Heart left ventricle (tissue), 16 donors: Measurements from ENCODE around the gene PPP2R3C. TPM values are rescaled to one million over a fixed set of nuclear protein-coding genes. Genes with fewer than 3 reads are reported as not detected.
"Not testable (repeated sequence)": the region's sequence is repeated elsewhere in the genome, so short reads cannot be mapped to it uniquely, and the experiment has no call there.

Experiments used
- ATAC-seq, 4 donors: fragments of 200-7000 bp; cut with Tn5 transposase; one replicate each; pipeline ENCODE4 v1.9.1; 2020 to 2022; ENCODE audit warnings: moderate library complexity in 4 of 4, mild to moderate bottlenecking in 3 of 4, moderate number of reproducible peaks in 1 of 4
- DNase-seq, 5 donors: peaks; one replicate each; pipeline ENCODE4 v3.0.0-alpha.2; 2020
- H3K27ac ChIP-seq, 12 donors: fragments of 200-600 bp; sonication (generic) in 4 of 12; one replicate each; pipeline versions ENCODE4 v1.5.0 to v1.8.0; 2016 to 2022; ENCODE audit warnings: mild to moderate bottlenecking in 2 of 12
- H3K27me3 ChIP-seq, 9 donors: fragments of 200-600 bp; sonication (generic) in 2 of 9; one replicate each; pipeline versions ENCODE4 v1.5.1 to v1.8.0; 2016 to 2022; ENCODE audit warnings: mild to moderate bottlenecking in 3 of 9
- H3K36me3 ChIP-seq, 9 donors: fragments of 200-600 bp; sonication (generic) in 2 of 9; one replicate each; pipeline versions ENCODE4 v1.5.0 to v1.8.0; 2018 to 2022; ENCODE audit warnings: mild to moderate bottlenecking in 2 of 9
- H3K4me1 ChIP-seq, 12 donors: fragments of 200-600 bp; sonication (generic) in 4 of 12; one replicate each; pipeline versions ENCODE4 v1.5.0 to v1.8.0; 2016 to 2022; ENCODE audit warnings: mild to moderate bottlenecking in 3 of 12
- H3K4me3 ChIP-seq, 12 donors: fragments of 200-600 bp; sonication (generic) in 4 of 12; one replicate each; pipeline versions ENCODE4 v1.5.0 to v1.8.0; 2017 to 2022; ENCODE audit warnings: mild to moderate bottlenecking in 9 of 12, moderate library complexity in 4 of 12
- H3K9me3 ChIP-seq, 12 donors: fragments of 200-600 bp; sonication (generic) in 4 of 12; one replicate each; pipeline versions ENCODE4 v1.5.0 to v1.8.0; 2016 to 2022; ENCODE audit warnings: mild to moderate bottlenecking in 1 of 12
- POLR2A ChIP-seq, 2 donors: fragments of 450-650 bp; IDR thresholded peaks; one replicate each; pipeline ENCODE4 v1.6.1; 2017; ENCODE audit warnings: antibody characterized with exemption in 2 of 2, mild to moderate bottlenecking in 2 of 2, moderate library complexity in 2 of 2
- whole genome bisulfite sequencing, 4 donors: extraction: QIAGEN DNeasy Blood & Tissue Kit in 2 of 4; methylation state at CpG; one replicate each; pipeline versions ENCODE4 v1.1.5 to v1.1.7; 2013 to 2018; 5-methylcytosine and 5-hydroxymethylcytosine counted together
- intact Hi-C, 10 donors: fragments of 100-400 bp; cut with DNase I; formaldehyde crosslinking; loops; one replicate each; pipeline versions ENCODE4 v1.11.1 to v1.14.2; 2022
- polyA plus RNA-seq, 2 donors: library from polyadenylated mRNA; stranded (reverse); fragments of 200-250 nt; gene quantifications; one replicate each; pipeline ENCODE4 v1.2.3, GENCODE V29; 2013
- total RNA-seq, 9 donors: library from RNA; depleted of rRNA in 2 of 9; stranded (reverse); fragments of >200 nt in 2 of 9; fragmentation: NEBNext Ultra II Directional in 3 of 9; extraction: Animal tissue kit (Norgen Biotek cat#: 25700) in 3 of 9; gene quantifications; one replicate each; pipeline versions ENCODE4 v1.1.0 to v1.2.4, GENCODE V29; 2016 to 2023
- TF ChIP-seq, protein P1 (sequence below), 12 donors: fragments of 200-600 bp; sonication (generic) in 4 of 12; IDR thresholded peaks; one replicate each; pipeline versions ENCODE4 v1.5.0 to v1.8.0; 2018 to 2022; ENCODE audit warnings: antibody characterized with exemption in 12 of 12, mild to moderate bottlenecking in 5 of 12
- donor health status: ischemic (EF 13 %, LVEDD 7.1; RV severe dilation, severe dysfunction).
- donor health status: healthy with polysubstance abuse.
- donor health status: DM: no; HTN: yes; CAD: no.
- donor health status: DM: no; HTN: no; CAD: no.
- donor health status: ischemic (EF 25% LVEDD 6.9; RV normal size, moderate dysfunction).
- donor health status: ischemic (EF 25% LVEDD 5.7; RV mildly dilated, moderate dysfunction).
- donor health status: healthy.
- donor health status: DM: yes; HTN: yes; CAD: no.
- donor health status: ischemic (EF 35%, LVEDD 5.7; RV mildly dilated, moderate dysfunction).
- donor health status: nonischemic (EF 11% LVEDD 7.7; RV severe dilation, severe dysfunction).
- donor health status: DM: yes; HTN: yes; CAD: no.
- donor health status: PGD.
- donor health status: ischemic (EF 29% LVEDD 5.4; RV normal size, mild dysfunction).
- donor health status: nonischemic (EF 23%, LVEDD 6.1; RV moderate dilation, normal function).

The PPP2R3C gene
- total and polyA plus RNA-seq, 11 donors: 15.2 to 37.3 (median 28.5) TPM

DNA sequence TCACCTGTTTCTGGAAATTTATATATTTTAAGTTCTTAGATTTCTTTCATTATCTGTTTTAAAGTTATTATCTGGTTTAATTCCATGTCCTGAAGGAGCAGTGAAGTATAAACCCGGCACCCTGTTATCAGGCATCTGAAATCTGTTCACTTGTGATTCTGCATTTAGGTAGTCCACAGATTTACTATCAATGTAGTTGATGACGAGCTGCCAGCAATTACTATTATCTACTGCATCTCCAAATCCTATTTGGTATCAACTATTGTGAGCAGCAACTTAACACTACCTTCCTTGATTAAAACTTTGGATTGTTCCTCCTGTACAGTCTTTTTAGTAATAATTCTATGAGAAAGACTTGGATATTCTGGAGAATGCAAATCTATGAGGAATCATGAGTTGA, 36.7 kb upstream of the PPP2R3C start:
- intact Hi-C loops: no loop called here
- H3K27me3 ChIP-seq: no peaks in the 10 kb centered on the region
- ATAC-seq (no peak), DNase-seq (no peak)
- no peak overlapping the region for H3K4me3 ChIP-seq
- H3K27ac ChIP-seq: no peak overlapping the region
- H3K9me3 ChIP-seq: no peaks in the 10 kb centered on the region
- 88 to 97% (median 90%) methylated on average over 2 of the region's 2 CpGs for WGBS, 4 donors
- H3K36me3 ChIP-seq: peaks cover 0 to 11% (median 0%) of the 10 kb centered on the region in 9 donors
- TF ChIP-seq, protein P1, sequence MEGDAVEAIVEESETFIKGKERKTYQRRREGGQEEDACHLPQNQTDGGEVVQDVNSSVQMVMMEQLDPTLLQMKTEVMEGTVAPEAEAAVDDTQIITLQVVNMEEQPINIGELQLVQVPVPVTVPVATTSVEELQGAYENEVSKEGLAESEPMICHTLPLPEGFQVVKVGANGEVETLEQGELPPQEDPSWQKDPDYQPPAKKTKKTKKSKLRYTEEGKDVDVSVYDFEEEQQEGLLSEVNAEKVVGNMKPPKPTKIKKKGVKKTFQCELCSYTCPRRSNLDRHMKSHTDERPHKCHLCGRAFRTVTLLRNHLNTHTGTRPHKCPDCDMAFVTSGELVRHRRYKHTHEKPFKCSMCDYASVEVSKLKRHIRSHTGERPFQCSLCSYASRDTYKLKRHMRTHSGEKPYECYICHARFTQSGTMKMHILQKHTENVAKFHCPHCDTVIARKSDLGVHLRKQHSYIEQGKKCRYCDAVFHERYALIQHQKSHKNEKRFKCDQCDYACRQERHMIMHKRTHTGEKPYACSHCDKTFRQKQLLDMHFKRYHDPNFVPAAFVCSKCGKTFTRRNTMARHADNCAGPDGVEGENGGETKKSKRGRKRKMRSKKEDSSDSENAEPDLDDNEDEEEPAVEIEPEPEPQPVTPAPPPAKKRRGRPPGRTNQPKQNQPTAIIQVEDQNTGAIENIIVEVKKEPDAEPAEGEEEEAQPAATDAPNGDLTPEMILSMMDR (IDR thresholded peaks at IDR 0.05): no peak
- TF ChIP-seq POLR2A (IDR thresholded peaks at IDR 0.05): no peak
- peaks cover 0 to 64% (median 2%) of the 10 kb centered on the region in 12 donors for H3K4me1 ChIP-seq

DNA sequence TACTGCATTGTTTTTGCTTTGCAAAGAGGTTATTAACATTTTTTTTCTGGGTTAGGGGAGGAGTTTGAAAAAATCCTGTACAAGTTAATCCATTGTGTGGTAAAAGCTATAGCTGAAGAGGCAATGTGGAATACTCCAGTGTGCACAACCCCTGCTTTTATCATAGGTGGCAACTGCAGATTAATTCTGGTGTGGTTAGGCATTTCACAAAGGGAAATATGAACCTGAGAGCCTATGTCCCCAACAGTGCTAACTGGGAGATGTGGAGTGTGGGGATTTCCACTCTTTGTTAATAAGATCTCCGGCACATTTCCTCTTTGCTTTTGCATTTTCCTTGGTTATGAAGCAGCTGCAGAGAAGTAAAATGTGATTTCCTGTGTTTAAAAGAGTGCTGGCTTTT, 34.2 kb upstream of the PPP2R3C start:
- 43 to 48% (median 44%) methylated on average over 1 of the region's 1 CpG for WGBS, 4 donors
- intact Hi-C loops: no loop called here
- DNase-seq (no peak), ATAC-seq (peak in 1 of 4 donors; percentile 42)
- Histone ChIP-seq H3K27me3 (no peaks in the 10 kb centered on the region), H3K36me3 (peaks cover 0 to 11% (median 0%) of the 10 kb centered on the region in 9 donors), H3K27ac (peak overlapping the region in 3 of 12 donors; percentile 25 to 69 (median 29)), H3K4me1 (peaks cover 0 to 53% (median 2%) of the 10 kb centered on the region in 12 donors), H3K4me3 (no peak overlapping the region), H3K9me3 (no peaks in the 10 kb centered on the region)
- TF ChIP-seq, protein P1 (IDR thresholded peaks at IDR 0.05): no peak
- TF ChIP-seq POLR2A (IDR thresholded peaks at IDR 0.05): no peak

- H3K9me3 ChIP-seq: no peaks in the 10 kb centered on the region
- H3K4me3 ChIP-seq: no peak overlapping the region
- H3K4me1 ChIP-seq: peaks cover 0 to 35% (median 2%) of the 10 kb centered on the region in 12 donors
- WGBS, 4 donors: 75 to 79% (median 77%) methylated on average over 2 of the region's 2 CpGs
- H3K27ac ChIP-seq: no peak overlapping the region
- no peaks in the 10 kb centered on the region for H3K27me3 ChIP-seq
- DNase-seq (no peak), ATAC-seq (no peak)
- intact Hi-C loops: no loop called here
- peaks cover 0 to 6% (median 0%) of the 10 kb centered on the region in 9 donors for H3K36me3 ChIP-seq
- TF ChIP-seq, protein P1 (IDR thresholded peaks at IDR 0.05): no peak
These were observed 32.2 kb upstream of the PPP2R3C start for GRCh38 chr14:35154016-35154415.

- H3K27ac ChIP-seq, ATAC-seq, H3K4me3 ChIP-seq, intact Hi-C loops, H3K27me3 ChIP-seq, H3K9me3 ChIP-seq, H3K36me3 ChIP-seq: not testable (repeated sequence)
- 97 to 98% (median 98%) methylated on average over 19 to 35 of the region's 35 CpGs for WGBS, 4 donors
- DNase-seq: peak in 1 of 5 donors; percentile 54
- H3K4me1 ChIP-seq: peaks cover 0 to 34% (median 2%) of the 10 kb centered on the region in 12 donors
These were observed 30.7 kb upstream of the PPP2R3C start for GRCh38 chr14:35152531-35152930.

DNA sequence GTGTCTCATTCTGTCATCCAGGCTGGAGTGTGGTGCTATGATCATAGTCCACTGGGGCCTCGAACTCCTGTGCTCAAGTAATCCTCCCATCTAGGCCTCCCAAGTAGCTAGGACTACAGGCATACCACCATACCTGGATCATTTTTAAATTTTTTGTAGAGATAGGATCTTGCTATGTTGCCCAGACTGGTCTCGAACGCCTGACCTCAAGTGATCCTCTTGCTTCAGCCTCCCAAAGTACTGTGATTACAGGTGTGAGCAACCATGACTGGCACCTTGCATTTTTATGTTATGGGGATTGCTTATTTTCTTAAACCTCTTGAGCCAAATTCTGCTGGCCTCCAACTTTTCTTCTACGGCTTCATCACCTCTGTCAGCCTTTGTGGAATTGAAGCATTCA, 27.4 kb upstream of the PPP2R3C start:
- Histone ChIP-seq H3K4me1 (peaks cover 0 to 4% (median 0%) of the 10 kb centered on the region in 12 donors), H3K27me3 (no peaks in the 10 kb centered on the region), H3K4me3 (no peak overlapping the region), H3K36me3 (peaks cover 0 to 6% (median 0%) of the 10 kb centered on the region in 9 donors), H3K27ac (no peak overlapping the region), H3K9me3 (no peaks in the 10 kb centered on the region)
- DNase-seq (no peak), ATAC-seq (no peak)
- intact Hi-C loops: loop anchor here in 3 of 10 donors (10.0 kb wide), 3 partner anchors 66 to 536 kb away; no protein-coding TSS in a partner anchor
- TF ChIP-seq, protein P1 (IDR thresholded peaks at IDR 0.05): no peak
- WGBS, 4 donors: 95 to 99% (median 98%) methylated on average over 4 of the region's 4 CpGs
